IMR-90 (cell line): ENCODE results near the gene ITM2B. TPM values are rescaled to one million over a fixed set of nuclear protein-coding genes. Genes with fewer than 3 reads are reported as not detected.

Experiments
- ATAC-seq: fragments of 200-7000 bp; cut with Tn5 transposase; 2 replicates; pipeline ENCODE4 v1.9.1; 2020; ENCODE audit warnings: low read depth, mild to moderate bottlenecking, moderate library complexity
- BruUV-seq: library from RNA; stranded (reverse); fragments of 400-500 nt; replicated peaks from 2 replicates; lab custom pipeline; 2021; lab: Mats Ljungman, UMichigan
- CTCF ChIA-PET: fragments of 300-600 bp; formaldehyde crosslinking; extraction: SDS; loops from one replicate; lab custom pipeline; 2021; ENCODE audit warnings: antibody characterized with exemption; lab: Yijun Ruan, JAX
- POLR2A ChIA-PET: fragments of 300-600 bp; sonication (Branson Sonifier 250); formaldehyde crosslinking; loops from one replicate; lab custom pipeline; 2022; ENCODE audit warnings: antibody characterized with exemption; ENCODE audit not compliant: unreplicated experiment; lab: Charles Lee
- DNase-seq: peaks from one replicate; pipeline ENCODE4 v3.0.0; 2013
- H2AFZ ChIP-seq: replicated peaks from 2 replicates; pipeline ENCODE3; 2013; ENCODE audit warnings: low read length, mild to moderate bottlenecking; ENCODE audit not compliant: poor library complexity
- H2AK5ac ChIP-seq: 2 replicates; pipeline ENCODE4 v1.6.1; 2013; ENCODE audit warnings: low read depth, low read length, inconsistent platforms
- H2AK9ac ChIP-seq: replicated peaks from 2 replicates; pipeline ENCODE3; 2013; ENCODE audit warnings: mild to moderate bottlenecking, low read depth, low read length, moderate library complexity; ENCODE audit not compliant: poor library complexity
- H2BK120ac ChIP-seq: 2 replicates; pipeline ENCODE4 v1.6.1; 2013; ENCODE audit warnings: low read depth, low read length, inconsistent platforms
- H2BK15ac ChIP-seq: 3 replicates; pipeline ENCODE4 v1.6.1; 2013; ENCODE audit warnings: low read depth, low read length, inconsistent platforms
- H2BK20ac ChIP-seq: 2 replicates; pipeline ENCODE4 v1.6.1; 2013; ENCODE audit warnings: low read depth, mild to moderate bottlenecking, inconsistent platforms, low read length, moderate library complexity
- H2BK5ac ChIP-seq: 2 replicates; pipeline ENCODE4 v1.6.1; 2013; ENCODE audit warnings: mild to moderate bottlenecking, low read depth, low read length, inconsistent platforms; ENCODE audit not compliant: poor library complexity, severe bottlenecking
- H3K14ac ChIP-seq: replicated peaks from 2 replicates; pipeline ENCODE4 v1.6.1; 2013; ENCODE audit warnings: low read depth, low read length, inconsistent platforms
- H3K18ac ChIP-seq: 2 replicates; pipeline ENCODE4 v1.6.1; 2013; ENCODE audit warnings: low read depth, low read length, control low read depth
- H3K23ac ChIP-seq: 2 replicates; pipeline ENCODE4 v1.6.1; 2013; ENCODE audit warnings: low read depth, low read length, inconsistent platforms
- H3K27ac ChIP-seq: 2 replicates; pipeline ENCODE4 v1.5.1; 2013; ENCODE audit warnings: mild to moderate bottlenecking, control low read depth, low read length; ENCODE audit not compliant: insufficient read depth
- H3K27me3 ChIP-seq: 2 replicates; pipeline ENCODE4 v1.6.1; 2013; ENCODE audit warnings: low read length; ENCODE audit not compliant: control insufficient read depth, insufficient read depth
- H3K36me3 ChIP-seq: 2 replicates; pipeline ENCODE4 v1.6.1; 2013; ENCODE audit warnings: low read length, mixed read lengths; ENCODE audit not compliant: control insufficient read depth, insufficient read depth
- H3K4ac ChIP-seq: 2 replicates; pipeline ENCODE4 v1.6.1; 2013; ENCODE audit warnings: low read depth, low read length, inconsistent platforms
- H3K4me1 ChIP-seq: 2 replicates; pipeline ENCODE4 v1.6.1; 2013; ENCODE audit warnings: low read length, mixed read lengths; ENCODE audit not compliant: control insufficient read depth, insufficient read depth
- H3K4me2 ChIP-seq: 2 replicates; pipeline ENCODE4 v1.6.1; 2013; ENCODE audit warnings: low read depth, mild to moderate bottlenecking, control low read depth, low read length, moderate library complexity
- H3K4me3 ChIP-seq: 2 replicates; pipeline ENCODE4 v1.5.1; 2013; ENCODE audit warnings: low read depth, mild to moderate bottlenecking, control low read depth, low read length, moderate library complexity; ENCODE audit not compliant: insufficient read depth
- H3K56ac ChIP-seq: 2 replicates; pipeline ENCODE4 v1.6.1; 2013; ENCODE audit warnings: low read length, inconsistent platforms; ENCODE audit not compliant: insufficient read depth; ENCODE audit errors: extremely low read depth
- H3K79me1 ChIP-seq, 2 experiments: 2 replicates each; pipeline ENCODE4 v1.6.1; 2013; ENCODE audit warnings: low read length in 2 of 2, inconsistent platforms in 1 of 2, low read depth in 1 of 2
- H3K9ac ChIP-seq: 2 replicates; pipeline ENCODE4 v1.6.1; 2013; ENCODE audit warnings: low read depth, low read length, control low read depth
- H3K9me1 ChIP-seq: 2 replicates; pipeline ENCODE4 v1.6.1; 2013; ENCODE audit warnings: low read length, inconsistent platforms; ENCODE audit not compliant: insufficient read depth
- H3K9me3 ChIP-seq: 2 replicates; pipeline ENCODE4 v1.6.1; 2013; ENCODE audit warnings: low read length; ENCODE audit not compliant: control insufficient read depth, insufficient read depth
- H4K20me1 ChIP-seq: 2 replicates; pipeline ENCODE4 v1.6.1; 2013; ENCODE audit warnings: low read length, inconsistent platforms; ENCODE audit not compliant: insufficient read depth
- H4K5ac ChIP-seq: 2 replicates; pipeline ENCODE4 v1.6.1; 2013; ENCODE audit warnings: mild to moderate bottlenecking, low read depth, low read length, control low read depth
- H4K8ac ChIP-seq, 2 experiments: 2 replicates each; pipeline ENCODE4 v1.6.1; 2013; ENCODE audit warnings: low read depth in 2 of 2, low read length in 2 of 2, control low read depth in 1 of 2, inconsistent platforms in 1 of 2
- H4K91ac ChIP-seq: 2 replicates; pipeline ENCODE4 v1.6.1; 2013; ENCODE audit warnings: low read depth, low read length, inconsistent platforms; ENCODE audit not compliant: insufficient read depth
- BHLHE40 ChIP-seq: fragments of 150-350 bp; IDR thresholded peaks from 2 replicates; pipeline ENCODE4 v1.6.1; 2016; ENCODE audit warnings: mild to moderate bottlenecking, low read depth, low read length
- RAD21 ChIP-seq: IDR thresholded peaks from 2 replicates; pipeline ENCODE4 v1.6.1; 2012; ENCODE audit warnings: low read length, improper control_type of control experiment
- SMC3 ChIP-seq: fragments of 150-350 bp; IDR thresholded peaks from 2 replicates; pipeline ENCODE4 v1.6.1; 2016; ENCODE audit warnings: low read depth, mild to moderate bottlenecking, antibody characterized with exemption, low read length, moderate library complexity
- WGBS, 2 experiments: methylation state at CpG; one replicate each; pipeline versions ENCODE4 v1.1.5 to v1.1.7; 2013; ENCODE audit warnings: missing lambda C conversion rate in 2 of 2; ENCODE audit not compliant: insufficient read length in 1 of 2; ENCODE audit errors: extremely low coverage in 2 of 2; 5-methylcytosine and 5-hydroxymethylcytosine counted together
- dilution Hi-C: fragments of 300-500 bp; cut with HindIII; formaldehyde crosslinking; loops from one replicate; pipeline ENCODE4 v1.14.3; 2018; ENCODE audit warnings: low sequenced_read_pairs; ENCODE audit not compliant: unreplicated experiment
- in situ Hi-C: fragments of 300-500 bp; cut with MboI; formaldehyde crosslinking; loops from 3 replicates; pipeline ENCODE4 v1.14.3; 2019; ENCODE audit warnings: low sequenced_read_pairs, inconsistent platforms, mixed read lengths
- intact Hi-C: fragments of 100-400 bp; cut with micrococcal nuclease; formaldehyde crosslinking; loops from 2 replicates; pipeline ENCODE4 v1.10.0; 2022
- polyA plus RNA-seq, 3 experiments: library from polyadenylated mRNA; depleted of rRNA; stranded (reverse); fragments of >200 nt; gene quantifications; 2 replicates each; pipeline ENCODE4 v1.2.3, GENCODE V29; 2012; ENCODE audit warnings: low replicate concordance in 1 of 3
- total RNA-seq: library from RNA; depleted of rRNA; stranded (reverse); fragments of >200 nt; gene quantifications from 2 replicates; pipeline ENCODE4 v1.2.3, GENCODE V29; 2012

Gene ITM2B
- total and polyA plus RNA-seq, 2 of the 4 experiments (the other 2 are of a cell fraction): 51.1 to 158 TPM

GRCh38 chr13:48220981-48221685 is 11.9 kb upstream of the ITM2B start:
- H3K14ac ChIP-seq: no peak overlapping the region
- intact Hi-C loops: no loop called here
- no peak for TF ChIP-seq RAD21
- no peak for TF ChIP-seq BHLHE40
- no peak for TF ChIP-seq SMC3
- H3K79me1 ChIP-seq: no peaks in the 10 kb centered on the region
- ATAC-seq (no peak), DNase-seq (no peak)
- H3K18ac ChIP-seq: no peak overlapping the region
- H3K4ac ChIP-seq: no peak overlapping the region
- peak overlapping the region; percentile 13; the same call in 1 of the 2 replicates for H3K4me2 ChIP-seq
- WGBS, 2 experiments: no CpG with 5 or more reads among the region's 8 CpGs
- peaks cover 2% of the 10 kb centered on the region; the same call in 1 of the 2 replicates for H3K27me3 ChIP-seq
- no peak overlapping the region for H3K4me3 ChIP-seq
- no peak overlapping the region for H3K27ac ChIP-seq
- H2AK5ac ChIP-seq: no peak overlapping the region
- H3K23ac ChIP-seq: no peak overlapping the region
- H3K56ac ChIP-seq: no peak overlapping the region
- H3K4me1 ChIP-seq: peaks cover 4% of the 10 kb centered on the region; the same call in 1 of the 2 replicates
- POLR2A ChIA-PET: no interaction called here
- H4K8ac ChIP-seq: no peak overlapping the region
- H2BK5ac ChIP-seq: no peak overlapping the region
- in situ Hi-C loops: no loop called here
- H2BK120ac ChIP-seq: no peak overlapping the region
- H2BK20ac ChIP-seq: no peak overlapping the region
- no peaks in the 10 kb centered on the region for H3K36me3 ChIP-seq
- no peak overlapping the region for H2AK9ac ChIP-seq
- H3K9me3 ChIP-seq: 0 out of 2 replicates have a peak, but pooled peaks cover 2% of the 10 kb centered on the region
- H2AFZ ChIP-seq: no peak overlapping the region
- H2BK15ac ChIP-seq: no peak overlapping the region
- no TSS peak for BruUV-seq
- H4K91ac ChIP-seq: no peak overlapping the region
- dilution Hi-C loops: no loop called here
- H3K9ac ChIP-seq: no peak overlapping the region
- no peaks in the 10 kb centered on the region; the same call in 1 of the 2 replicates for H3K9me1 ChIP-seq
- no peaks in the 10 kb centered on the region for H4K20me1 ChIP-seq
- CTCF ChIA-PET: interaction anchor here (0.6 to 1.4 kb wide), 3 partner anchors 8 to 156 kb away, joined by 3 to 4 read pairs (median 3); no protein-coding TSS in a partner anchor
- H4K5ac ChIP-seq: no peak overlapping the region
